Transverse colon (tissue), 4 donors: Measurements from ENCODE around the gene EFCAB10. TPM values are rescaled to one million over a fixed set of nuclear protein-coding genes. Genes with fewer than 3 reads are reported as not detected.
"Not testable (repeated sequence)": the region's sequence is repeated elsewhere in the genome, so short reads cannot be mapped to it uniquely, and the experiment has no call there.

Experiments used
- DNase-seq: peaks from one replicate; pipeline ENCODE4 v3.0.0-alpha.2; 2019
- H3K27ac ChIP-seq, 4 donors: fragments of 200-600 bp; sonication (generic); 2 replicates each; pipeline ENCODE4 v1.5.1; 2016 to 2018; ENCODE audit warnings: inconsistent platforms in 4 of 4
- H3K27me3 ChIP-seq: fragments of 200-600 bp; sonication (generic); 2 replicates; pipeline ENCODE4 v1.5.1; 2017; ENCODE audit warnings: inconsistent platforms
- H3K36me3 ChIP-seq, 4 donors: fragments of 200-600 bp; sonication (generic); 2 replicates each; pipeline ENCODE4 v1.5.1; 2017 to 2019; ENCODE audit warnings: inconsistent platforms in 4 of 4
- H3K4me1 ChIP-seq, 4 donors: fragments of 200-600 bp; sonication (generic); 2 replicates each; pipeline ENCODE4 v1.5.1; 2017 to 2020; ENCODE audit warnings: inconsistent platforms in 4 of 4
- H3K4me3 ChIP-seq, 4 donors: fragments of 200-600 bp; sonication (generic); 1 replicate in 1 of 4; 2 replicates in 3 of 4; pipeline versions ENCODE4 v1.5.1 to v1.6.1; 2017 to 2019; ENCODE audit warnings: inconsistent platforms in 4 of 4
- H3K9me3 ChIP-seq, 2 donors: fragments of 200-600 bp; sonication (generic); 2 replicates each; pipeline ENCODE4 v1.5.1; 2017 to 2019; ENCODE audit warnings: inconsistent platforms in 2 of 2
- CTCF ChIP-seq, 5 experiments: fragments of 200-600 bp in 3 of 5; fragments of 450-650 bp in 2 of 5; sonication (generic) in 3 of 5; IDR thresholded peaks; 1 replicate in 2 of 5; 2 replicates in 3 of 5; pipeline ENCODE4 v1.5.1; 2016 to 2017; ENCODE audit warnings: antibody characterized with exemption in 5 of 5, inconsistent platforms in 3 of 5, mild to moderate bottlenecking in 2 of 5, moderate library complexity in 1 of 5
- EP300 ChIP-seq: sonication (generic); formaldehyde crosslinking; IDR thresholded peaks from one replicate; pipeline ENCODE4 v1.6.1; 2017; ENCODE audit warnings: antibody characterized with exemption, low read depth
- POLR2A ChIP-seq: fragments of 450-650 bp; IDR thresholded peaks from one replicate; pipeline ENCODE4 v1.6.1; 2016; ENCODE audit warnings: antibody characterized with exemption, mild to moderate bottlenecking, moderate library complexity
- POLR2AphosphoS5 ChIP-seq, 3 donors: sonication (generic); formaldehyde crosslinking; IDR thresholded peaks; one replicate each; pipeline ENCODE4 v1.6.1; 2016; ENCODE audit warnings: antibody characterized with exemption in 3 of 3
- WGBS, 2 donors: methylation state at CpG; one replicate each; pipeline ENCODE4 v1.1.5; 2018; ENCODE audit warnings: low coverage in 1 of 2; 5-methylcytosine and 5-hydroxymethylcytosine counted together
- in situ Hi-C, 4 donors: fragments of 200-750 bp; cut with MboI; loops; one replicate each; pipeline versions ENCODE4 v1.15.0 to v1.15.1; 2017; ENCODE audit warnings: low sequenced_read_pairs in 3 of 4, low pct_ligation_motif_present in 1 of 4, low pct_unique_long_range_greater_than_20kb in 1 of 4
- intact Hi-C: fragments of 100-400 bp; cut with DNase I; formaldehyde crosslinking; loops from one replicate; pipeline ENCODE4 v1.15.1; 2023; ENCODE audit warnings: low total_unique reads
- total RNA-seq, 4 donors: library from RNA; depleted of rRNA; stranded (reverse); fragments of >200 nt; gene quantifications; one replicate each; pipeline ENCODE4 v1.1.0, GENCODE V29; 2016

EFCAB10 gene
- total RNA-seq, 4 donors from 2014 or later, result not detected

GRCh38 chr7:105602325-105603305 lies 21.3 kb upstream of the EFCAB10 start:
- in situ Hi-C loops, result no loop called here
- Histone ChIP-seq H3K9me3 (no peaks in the 10 kb centered on the region), H3K36me3 (no peaks in the 10 kb centered on the region), H3K4me3 (no peak overlapping the region), H3K27ac (no peak overlapping the region), H3K4me1 (peaks cover 0 to 3% (median 0%) of the 10 kb centered on the region in 4 donors), H3K27me3 (no peaks in the 10 kb centered on the region)
- DNase-seq, result no peak
- WGBS, 2 donors, result 84 to 92% methylated on average over 8 to 19 of the region's 19 CpGs
- intact Hi-C loops, result no loop called here
- TF ChIP-seq CTCF (IDR thresholded peaks at IDR 0.05) (no peak), EP300 (no peak), POLR2AphosphoS5 (IDR thresholded peaks at IDR 0.05) (no peak), POLR2A (no peak)

- TF ChIP-seq CTCF (IDR thresholded peaks at IDR 0.05), result no peak
- no peak for TF ChIP-seq EP300
- no peak for TF ChIP-seq POLR2A
- TF ChIP-seq POLR2AphosphoS5 (IDR thresholded peaks at IDR 0.05), result no peak
- Histone ChIP-seq H3K36me3 (no peaks in the 10 kb centered on the region), H3K27ac (no peak overlapping the region), H3K4me3 (no peak overlapping the region), H3K9me3 (no peaks in the 10 kb centered on the region), H3K27me3 (no peaks in the 10 kb centered on the region), H3K4me1 (peaks cover 0 to 3% (median 0%) of the 10 kb centered on the region in 4 donors)
- in situ Hi-C loops, result no loop called here
- intact Hi-C loops, result no loop called here
- 84 to 94% methylated on average over 8 to 14 of the region's 14 CpGs for WGBS, 2 donors
- DNase-seq, result no peak
Measured at GRCh38 chr7:105600720-105601550, 19.6 kb upstream of the EFCAB10 start.

GRCh38 chr7:105599551-105599950 lies 18.3 kb upstream of the EFCAB10 start:
- peaks cover 0 to 3% (median 0%) of the 10 kb centered on the region in 4 donors for H3K4me1 ChIP-seq
- H3K4me3 ChIP-seq, result no peak overlapping the region
- DNase-seq, result no peak
- TF ChIP-seq EP300 (no peak), POLR2A (no peak), CTCF (IDR thresholded peaks at IDR 0.05) (no peak), POLR2AphosphoS5 (IDR thresholded peaks at IDR 0.05) (no peak)
- WGBS, 2 donors, result 40 to 65% methylated on average over 1 to 3 of the region's 3 CpGs
- H3K27ac ChIP-seq, result no peak overlapping the region
- no peaks in the 10 kb centered on the region for H3K36me3 ChIP-seq
- no peaks in the 10 kb centered on the region for H3K9me3 ChIP-seq
- in situ Hi-C loops (no loop called here), intact Hi-C loops (no loop called here)
- H3K27me3 ChIP-seq, result no peaks in the 10 kb centered on the region

GRCh38 chr7:105599080-105599479 lies 17.8 kb upstream of the EFCAB10 start:
- H3K9me3 ChIP-seq, in situ Hi-C loops, H3K4me1 ChIP-seq, intact Hi-C loops, DNase-seq, H3K36me3 ChIP-seq, H3K4me3 ChIP-seq, H3K27ac ChIP-seq, H3K27me3 ChIP-seq: not testable (repeated sequence)
- 83% methylated on average over 8 of the region's 8 CpGs; no CpG with 5 or more reads in 1 of the 2 donors for WGBS, 2 donors
